Suprapubic skin (tissue), 4 donors: ENCODE measurements around the gene RPL10A. TPM values are rescaled to one million over a fixed set of nuclear protein-coding genes. Genes with fewer than 3 reads are reported as not detected.

Experiments
- DNase-seq, 2 donors: peaks; one replicate each; pipeline ENCODE4 v3.0.0-alpha.2; 2019; ENCODE audit warnings: low spot score in 2 of 2
- H3K27ac ChIP-seq: fragments of 200-600 bp; sonication (generic); one replicate; pipeline ENCODE4 v1.5.1; 2019
- H3K27me3 ChIP-seq: fragments of 200-600 bp; sonication (generic); one replicate; pipeline ENCODE4 v1.5.1; 2019
- H3K36me3 ChIP-seq: fragments of 200-600 bp; sonication (generic); one replicate; pipeline ENCODE4 v1.5.1; 2019
- H3K4me1 ChIP-seq: fragments of 200-600 bp; sonication (generic); one replicate; pipeline ENCODE4 v1.5.1; 2019
- H3K4me3 ChIP-seq: fragments of 200-600 bp; sonication (generic); one replicate; pipeline ENCODE4 v1.5.1; 2019; ENCODE audit warnings: mild to moderate bottlenecking
- H3K9me3 ChIP-seq: fragments of 200-600 bp; sonication (generic); one replicate; pipeline ENCODE4 v1.5.1; 2019
- CTCF ChIP-seq, 2 donors: fragments of 200-600 bp in 1 of 2; fragments of 450-650 bp in 1 of 2; sonication (generic) in 1 of 2; IDR thresholded peaks; one replicate each; pipeline ENCODE4 v1.5.1; 2016 to 2019; ENCODE audit warnings: antibody characterized with exemption in 2 of 2, mild to moderate bottlenecking in 1 of 2, moderate library complexity in 1 of 2
- EP300 ChIP-seq: sonication (generic); formaldehyde crosslinking; IDR thresholded peaks from one replicate; pipeline ENCODE4 v1.6.1; 2017; ENCODE audit warnings: antibody characterized with exemption
- POLR2A ChIP-seq, 2 donors: fragments of 450-650 bp; IDR thresholded peaks; one replicate each; pipeline ENCODE4 v1.6.1; 2017; ENCODE audit warnings: antibody characterized with exemption in 2 of 2, mild to moderate bottlenecking in 2 of 2, moderate library complexity in 2 of 2
- POLR2AphosphoS5 ChIP-seq, 3 donors: sonication (generic); formaldehyde crosslinking; IDR thresholded peaks; one replicate each; pipeline ENCODE4 v1.6.1; 2017; ENCODE audit warnings: antibody characterized with exemption in 3 of 3
- WGBS: methylation state at CpG from one replicate; pipeline ENCODE4 v1.1.5; 2018; 5-methylcytosine and 5-hydroxymethylcytosine counted together
- total RNA-seq, 4 donors: library from RNA; depleted of rRNA; stranded (reverse); fragments of >200 nt; gene quantifications; one replicate each; pipeline ENCODE4 v1.1.0, GENCODE V29; 2016

Gene RPL10A
- total RNA-seq, 4 donors from 2014 or later = 1,092 to 2,148 (median 1,858) TPM

DNA sequence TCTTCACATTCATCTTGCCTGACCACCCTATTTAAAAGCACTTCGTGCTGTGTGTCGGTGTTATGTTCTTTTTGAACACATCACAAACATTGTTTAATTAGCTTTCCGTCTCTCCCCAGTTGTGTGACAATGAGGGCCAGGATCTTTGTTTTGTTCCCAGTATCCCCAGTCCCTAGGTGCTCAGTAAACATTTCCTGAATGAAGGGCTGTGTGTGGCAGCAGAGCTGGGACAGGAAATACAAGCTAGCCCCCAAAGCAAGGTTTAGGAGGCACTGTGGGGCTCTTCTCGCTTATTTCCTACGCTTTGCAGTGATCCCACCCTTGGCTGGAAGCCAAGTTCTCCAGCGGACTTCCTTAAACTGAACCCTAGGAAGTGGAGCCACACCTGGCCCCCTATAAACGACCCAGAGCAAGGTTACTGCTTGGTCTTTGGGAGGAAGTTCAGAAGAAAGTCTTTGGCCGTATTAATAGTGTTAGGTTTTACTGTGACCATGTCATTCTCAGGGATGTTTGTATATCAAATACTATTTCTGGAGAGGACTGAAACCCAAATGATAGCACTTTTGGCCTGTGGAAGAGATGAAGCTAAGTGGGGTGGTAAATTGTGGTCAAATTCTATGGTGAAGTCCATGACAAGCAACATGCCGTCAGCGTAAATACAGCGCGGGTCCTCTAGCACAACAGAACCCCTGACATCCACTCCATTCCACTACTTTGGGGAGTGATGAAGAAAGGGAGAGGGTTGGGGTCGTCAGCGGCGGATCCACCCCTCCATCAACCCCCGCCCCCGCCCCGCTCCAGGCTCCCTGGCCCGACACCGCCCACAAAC lies 16.6 kb upstream of the RPL10A start:
- Histone ChIP-seq H3K4me3 (peak overlapping the region; percentile 74), H3K9me3 (no peaks in the 10 kb centered on the region), H3K27me3 (no peaks in the 10 kb centered on the region), H3K27ac (no peak overlapping the region), H3K4me1 (peaks cover 43% of the 10 kb centered on the region), H3K36me3 (peaks cover 9% of the 10 kb centered on the region)
- TF ChIP-seq CTCF (IDR thresholded peaks at IDR 0.05) (no peak), EP300 (no peak), POLR2AphosphoS5 (IDR thresholded peaks at IDR 0.05) (no peak), POLR2A (IDR thresholded peaks at IDR 0.05) (no peak)
- no peak for DNase-seq
- 12% methylated on average over 20 of the region's 20 CpGs for WGBS

DNA sequence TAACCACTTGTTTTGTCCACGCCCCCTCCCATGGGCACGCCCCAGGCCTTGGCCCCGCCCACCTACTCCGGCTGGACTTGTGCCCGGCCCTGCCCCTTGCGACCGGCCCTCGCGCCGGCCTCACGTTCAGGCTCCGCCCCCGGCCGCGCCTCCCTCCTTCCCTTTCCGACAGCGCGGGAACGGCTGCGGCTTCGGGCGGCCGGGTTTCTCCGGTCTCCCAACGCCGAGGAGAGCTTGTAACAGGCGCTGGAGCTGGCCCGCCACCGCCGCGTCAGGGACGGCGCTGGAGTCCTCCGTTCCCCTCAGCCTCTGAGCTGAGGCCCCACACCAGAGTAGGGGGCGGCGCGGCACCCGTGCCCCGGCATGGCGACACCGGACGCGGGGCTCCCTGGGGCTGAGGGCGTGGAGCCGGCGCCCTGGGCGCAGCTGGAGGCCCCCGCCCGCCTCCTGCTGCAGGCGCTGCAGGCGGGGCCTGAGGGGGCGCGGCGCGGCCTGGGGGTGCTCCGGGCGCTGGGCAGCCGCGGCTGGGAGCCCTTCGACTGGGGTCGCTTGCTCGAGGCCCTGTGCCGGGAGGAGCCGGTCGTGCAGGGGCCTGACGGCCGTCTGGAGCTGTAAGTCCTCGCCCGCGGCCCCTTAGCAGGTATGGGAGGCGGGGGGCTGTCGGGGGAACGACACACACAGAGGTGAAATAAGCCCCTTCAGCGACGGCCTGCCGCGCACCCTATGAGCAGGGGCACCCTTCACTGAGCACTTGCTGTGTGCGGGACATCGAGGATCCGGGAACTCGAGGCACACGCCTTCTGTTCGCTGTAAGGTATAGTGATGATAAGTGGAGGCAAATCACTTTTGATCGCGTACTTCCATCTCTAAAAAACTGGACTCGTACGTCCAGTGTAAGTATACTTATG lies 15.8 kb upstream of the RPL10A start, which contains the start of gene FANCE:
FANCE (plus strand) TSS at position 156 of the 908 bp plus-strand sequence; CDS start at position 364, 208 bp downstream.
- Histone ChIP-seq H3K4me1 (peaks cover 45% of the 10 kb centered on the region), H3K36me3 (peaks cover 9% of the 10 kb centered on the region), H3K27ac (peak within 1 kb of the TSS; percentile 73), H3K27me3 (no peaks in the 10 kb centered on the region), H3K9me3 (no peaks in the 10 kb centered on the region), H3K4me3 (peak within 1 kb of the TSS; percentile 74)
- no peak for TF ChIP-seq EP300
- peak in 1 of 3 donors; percentile 66 for TF ChIP-seq POLR2AphosphoS5 (IDR thresholded peaks at IDR 0.05)
- TF ChIP-seq CTCF (IDR thresholded peaks at IDR 0.05) = no peak
- TF ChIP-seq POLR2A (IDR thresholded peaks at IDR 0.05) = no peak
- peak; percentile 98 for DNase-seq
- under 1% methylated on average over 37 of the region's 87 CpGs for WGBS

- Histone ChIP-seq H3K4me1 (peaks cover 45% of the 10 kb centered on the region), H3K36me3 (peaks cover 11% of the 10 kb centered on the region), H3K27ac (no peak overlapping the region), H3K9me3 (no peaks in the 10 kb centered on the region), H3K27me3 (no peaks in the 10 kb centered on the region), H3K4me3 (peak overlapping the region; percentile 74)
- WGBS = 7% methylated on average over 3 of the region's 3 CpGs
- no peak for DNase-seq
- TF ChIP-seq CTCF (IDR thresholded peaks at IDR 0.05) (no peak), POLR2A (IDR thresholded peaks at IDR 0.05) (no peak), POLR2AphosphoS5 (IDR thresholded peaks at IDR 0.05) (no peak), EP300 (no peak)
Measured at GRCh38 chr6:35453236-35453635, 15.0 kb upstream of the RPL10A start.

GRCh38 chr6:35454391-35455110 lies 13.7 kb upstream of the RPL10A start:
- H3K9me3 ChIP-seq = no peaks in the 10 kb centered on the region
- no peak for DNase-seq
- H3K27me3 ChIP-seq = no peaks in the 10 kb centered on the region
- peaks cover 19% of the 10 kb centered on the region for H3K36me3 ChIP-seq
- WGBS = 63% methylated on average over 9 of the region's 9 CpGs
- TF ChIP-seq EP300 (no peak), CTCF (IDR thresholded peaks at IDR 0.05) (no peak), POLR2AphosphoS5 (IDR thresholded peaks at IDR 0.05) (no peak), POLR2A (IDR thresholded peaks at IDR 0.05) (no peak)
- H3K4me3 ChIP-seq = peak overlapping the region; percentile 74
- H3K4me1 ChIP-seq = peaks cover 45% of the 10 kb centered on the region
- peak overlapping the region; percentile 30 for H3K27ac ChIP-seq
